Measurements from ENCODE around the gene IL1RAP. TPM values are rescaled to one million over a fixed set of nuclear protein-coding genes. Genes with fewer than 3 reads are reported as not detected.

IL1RAP gene
- total and polyA plus RNA-seq, 7 donors = 0.70 to 6.3 (median 4.0) TPM

DNA sequence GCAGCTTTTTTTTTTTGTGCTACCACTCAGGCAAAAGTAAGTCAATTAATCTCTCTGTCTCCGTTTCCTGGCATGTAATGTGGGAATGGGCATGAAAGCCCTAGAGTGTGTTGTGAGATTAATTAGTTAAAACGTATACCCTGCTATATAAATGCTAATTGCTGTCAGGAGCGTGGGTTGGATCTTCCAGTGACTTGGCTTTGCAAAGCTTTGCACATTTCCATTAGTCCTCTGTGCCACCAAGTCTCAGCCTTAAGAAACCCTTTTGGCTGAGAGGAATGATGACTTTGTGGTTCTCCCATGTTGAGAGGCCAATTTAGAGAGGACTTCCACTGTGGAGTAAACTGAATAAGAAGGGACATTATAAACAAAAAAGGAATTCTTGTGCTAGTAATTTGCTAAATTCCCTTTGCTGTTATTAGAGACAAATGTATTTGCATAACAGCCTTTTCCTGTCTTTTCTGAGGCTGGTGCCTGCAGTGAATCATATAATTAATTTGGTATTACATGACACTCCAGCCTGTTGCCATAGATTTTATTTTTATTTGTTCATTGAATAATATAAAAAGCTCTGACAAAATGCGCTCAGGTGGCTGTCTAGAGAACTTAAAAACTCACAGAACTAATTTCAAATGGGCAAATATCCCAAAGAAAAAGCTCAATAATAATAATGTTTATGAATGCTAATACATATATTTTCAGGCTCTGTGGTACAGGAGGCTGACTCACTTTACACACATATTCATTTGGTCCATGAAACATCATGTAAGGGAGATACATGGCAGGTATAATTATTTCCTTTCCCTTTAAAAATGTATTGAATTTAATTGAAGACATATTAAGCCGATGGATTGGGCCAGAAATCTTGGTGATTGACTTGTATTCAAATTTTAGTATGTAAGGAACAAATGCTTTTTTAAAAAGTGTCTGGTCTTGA lies 82.7 kb downstream of the IL1RAP start:
- 63 to 64% (median 64%) methylated on average over 5 of the region's 5 CpGs for WGBS, 3 donors
- TF ChIP-seq, protein P1, sequence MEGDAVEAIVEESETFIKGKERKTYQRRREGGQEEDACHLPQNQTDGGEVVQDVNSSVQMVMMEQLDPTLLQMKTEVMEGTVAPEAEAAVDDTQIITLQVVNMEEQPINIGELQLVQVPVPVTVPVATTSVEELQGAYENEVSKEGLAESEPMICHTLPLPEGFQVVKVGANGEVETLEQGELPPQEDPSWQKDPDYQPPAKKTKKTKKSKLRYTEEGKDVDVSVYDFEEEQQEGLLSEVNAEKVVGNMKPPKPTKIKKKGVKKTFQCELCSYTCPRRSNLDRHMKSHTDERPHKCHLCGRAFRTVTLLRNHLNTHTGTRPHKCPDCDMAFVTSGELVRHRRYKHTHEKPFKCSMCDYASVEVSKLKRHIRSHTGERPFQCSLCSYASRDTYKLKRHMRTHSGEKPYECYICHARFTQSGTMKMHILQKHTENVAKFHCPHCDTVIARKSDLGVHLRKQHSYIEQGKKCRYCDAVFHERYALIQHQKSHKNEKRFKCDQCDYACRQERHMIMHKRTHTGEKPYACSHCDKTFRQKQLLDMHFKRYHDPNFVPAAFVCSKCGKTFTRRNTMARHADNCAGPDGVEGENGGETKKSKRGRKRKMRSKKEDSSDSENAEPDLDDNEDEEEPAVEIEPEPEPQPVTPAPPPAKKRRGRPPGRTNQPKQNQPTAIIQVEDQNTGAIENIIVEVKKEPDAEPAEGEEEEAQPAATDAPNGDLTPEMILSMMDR (IDR thresholded peaks at IDR 0.05) = no peak
- DNase-seq = no peak
- Histone ChIP-seq H3K36me3 (ENCODE audit: insufficient read depth in 1 of 2, low read depth in 1 of 2) (no peaks in the 10 kb centered on the region), H3K4me1 (no peaks in the 10 kb centered on the region), H3K27ac (no peak overlapping the region), H3K9me3 (no peaks in the 10 kb centered on the region), H3K27me3 (ENCODE audit: insufficient read depth in 3 of 3, low read length in 2 of 3) (no peaks in the 10 kb centered on the region), H3K4me3 (no peak overlapping the region)
- ATAC-seq = no peak
- intact Hi-C loops (cut with DNase I) = no loop called here

- WGBS, 3 donors = 60 to 77% (median 67%) methylated on average over 1 of the region's 1 CpG
- intact Hi-C loops (cut with DNase I) = no loop called here
- H3K4me1 ChIP-seq = no peaks in the 10 kb centered on the region
- ATAC-seq = no peak
- H3K9me3 ChIP-seq = no peaks in the 10 kb centered on the region
- H3K27me3 ChIP-seq (ENCODE audit: insufficient read depth in 3 of 3, low read length in 2 of 3) = no peaks in the 10 kb centered on the region
- TF ChIP-seq, protein P1 (IDR thresholded peaks at IDR 0.05) = no peak
- DNase-seq = no peak
- H3K36me3 ChIP-seq (ENCODE audit: insufficient read depth in 1 of 2, low read depth in 1 of 2) = no peaks in the 10 kb centered on the region
- H3K4me3 ChIP-seq = no peak overlapping the region
- no peak overlapping the region for H3K27ac ChIP-seq
Observed at GRCh38 chr3:190597291-190597690, 83.4 kb downstream of the IL1RAP start.

DNA sequence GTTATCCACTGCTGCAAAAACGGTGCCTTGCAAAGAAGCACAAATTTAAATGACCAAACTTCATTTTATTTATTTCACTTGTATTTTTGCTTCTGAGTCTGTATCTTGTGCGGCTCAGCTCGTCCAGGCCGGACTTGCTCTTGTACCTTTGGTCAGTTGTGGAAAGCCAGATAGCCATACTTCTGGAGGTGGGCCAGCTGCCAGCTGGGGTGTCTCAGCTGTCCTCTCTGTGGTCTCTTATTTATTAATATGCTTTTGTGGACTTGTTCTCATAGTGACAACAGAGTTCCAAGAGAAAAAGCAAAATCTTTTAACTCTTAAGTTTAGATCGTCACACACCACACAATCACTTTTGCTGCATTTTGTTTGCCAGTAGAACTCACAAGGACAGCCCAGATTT lies 87.7 kb downstream of the IL1RAP start:
- H3K9me3 ChIP-seq = no peaks in the 10 kb centered on the region
- no peak overlapping the region for H3K27ac ChIP-seq
- ATAC-seq = no peak
- H3K27me3 ChIP-seq (ENCODE audit: insufficient read depth in 3 of 3, low read length in 2 of 3) = no peaks in the 10 kb centered on the region
- no peak overlapping the region for H3K4me3 ChIP-seq
- TF ChIP-seq, protein P1 (IDR thresholded peaks at IDR 0.05) = no peak
- intact Hi-C loops (cut with DNase I) = no loop called here
- DNase-seq = peak in 1 of 2 donors; percentile 11
- WGBS, 3 donors = 39 to 66% (median 41%) methylated on average over 5 of the region's 5 CpGs
- peaks cover 0 to 9% of the 10 kb centered on the region in 2 donors for H3K36me3 ChIP-seq (ENCODE audit: insufficient read depth in 1 of 2, low read depth in 1 of 2)
- H3K4me1 ChIP-seq = no peaks in the 10 kb centered on the region

DNA sequence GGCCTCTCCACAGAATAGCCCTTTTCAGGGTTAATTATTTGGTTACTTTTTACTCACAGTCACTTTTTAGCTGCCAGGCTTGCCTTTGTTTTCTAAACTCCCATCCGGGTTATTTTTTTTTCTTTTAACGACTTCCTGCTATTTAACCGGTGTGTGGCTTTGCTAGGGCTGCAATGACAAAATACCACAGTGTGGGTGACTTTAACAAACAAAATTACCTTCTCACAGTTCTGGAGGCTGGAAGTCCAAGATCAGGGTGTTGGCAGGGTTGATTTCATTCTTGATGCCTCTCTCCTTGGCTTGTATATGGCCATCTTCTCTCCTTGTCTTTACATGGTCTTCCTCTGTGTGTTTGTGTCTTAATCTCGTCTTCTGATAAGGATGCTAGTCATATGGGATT lies 91.5 kb downstream of the IL1RAP start:
- ATAC-seq (no peak), DNase-seq (no peak)
- H3K4me1 ChIP-seq = no peaks in the 10 kb centered on the region
- H3K27me3 ChIP-seq (ENCODE audit: insufficient read depth in 3 of 3, low read length in 2 of 3) = no peaks in the 10 kb centered on the region
- TF ChIP-seq, protein P1 (IDR thresholded peaks at IDR 0.05) = no peak
- no peak overlapping the region for H3K4me3 ChIP-seq
- 18 to 23% (median 22%) methylated on average over 4 of the region's 4 CpGs for WGBS, 3 donors
- H3K9me3 ChIP-seq = no peaks in the 10 kb centered on the region
- peaks cover 0 to 9% of the 10 kb centered on the region in 2 donors for H3K36me3 ChIP-seq (ENCODE audit: insufficient read depth in 1 of 2, low read depth in 1 of 2)
- no peak overlapping the region for H3K27ac ChIP-seq
- intact Hi-C loops (cut with DNase I) = no loop called here
